Neural cell (in vitro differentiated cells): ENCODE results near the gene TRIO. TPM values are rescaled to one million over a fixed set of nuclear protein-coding genes. Genes with fewer than 3 reads are reported as not detected.

Source experiments
- H2AFZ ChIP-seq: fragments of 200-600, 300-800 bp; sonication (generic), shearing (Covaris generic); 2 replicates; pipeline ENCODE4 v1.6.0; 2014; ENCODE audit warnings: low read depth, mild to moderate bottlenecking, antibody characterized with exemption, low read length, moderate library complexity
- H3F3A ChIP-seq: fragments of 200-600 bp; shearing (Covaris generic); 2 replicates; pipeline ENCODE4 v1.6.1; 2016; ENCODE audit warnings: mild to moderate bottlenecking, moderate library complexity, mixed read lengths, antibody characterized with exemption, low read length; ENCODE audit not compliant: insufficient read depth, poor library complexity, severe bottlenecking
- H3K27ac ChIP-seq: fragments of 200-600, 300-800 bp; sonication (generic), shearing (Covaris generic); 2 replicates; pipeline ENCODE4 v1.5.1; 2014; ENCODE audit warnings: mild to moderate bottlenecking, low read length, moderate library complexity
- H3K27me3 ChIP-seq: fragments of 300-800, 200-600 bp; sonication (generic), shearing (Covaris generic); 2 replicates; pipeline ENCODE4 v1.6.0; 2014; ENCODE audit warnings: mild to moderate bottlenecking, low read depth, low read length, moderate library complexity; ENCODE audit not compliant: insufficient read depth
- H3K36me3 ChIP-seq: fragments of 300-800, 200-600 bp; sonication (generic), shearing (Covaris generic); 2 replicates; pipeline ENCODE4 v1.5.1; 2014; ENCODE audit warnings: mild to moderate bottlenecking, antibody characterized with exemption, low read length, moderate library complexity; ENCODE audit not compliant: insufficient read depth
- H3K4me2 ChIP-seq: fragments of 300-800, 200-600 bp; sonication (generic), shearing (Covaris generic); 2 replicates; pipeline ENCODE4 v1.6.0; 2014; ENCODE audit warnings: mild to moderate bottlenecking, low read length
- H3K4me3 ChIP-seq: fragments of 300-800, 200-600 bp; sonication (generic), shearing (Covaris generic); 2 replicates; pipeline ENCODE4 v1.5.1; 2014; ENCODE audit warnings: mild to moderate bottlenecking, low read length, moderate library complexity
- H3K79me2 ChIP-seq: fragments of 200-600 bp; shearing (Covaris generic); replicated peaks from 2 replicates; pipeline ENCODE4 v1.6.0; 2014; ENCODE audit warnings: mild to moderate bottlenecking, low read length, moderate library complexity; ENCODE audit not compliant: insufficient read depth
- H3K9ac ChIP-seq: fragments of 300-800, 200-600 bp; sonication (generic), shearing (Covaris generic); 2 replicates; pipeline ENCODE4 v1.6.1; 2016; ENCODE audit warnings: mild to moderate bottlenecking, low read length, mixed read lengths
- H3K9me2 ChIP-seq: fragments of 200-600 bp; shearing (Covaris generic); 2 replicates; pipeline ENCODE4 v1.6.1; 2016; ENCODE audit warnings: mild to moderate bottlenecking, low read length, mixed read lengths; ENCODE audit not compliant: insufficient read depth
- H3K9me3 ChIP-seq: fragments of 200-600, 300-800 bp; sonication (generic), shearing (Covaris generic); 2 replicates; pipeline ENCODE4 v1.6.1; 2016; ENCODE audit warnings: mild to moderate bottlenecking, mixed run types, low read length, moderate library complexity, mixed read lengths
- H4K20me1 ChIP-seq: fragments of 200-600 bp; shearing (Covaris generic); 2 replicates; pipeline ENCODE4 v1.6.1; 2016; ENCODE audit warnings: mild to moderate bottlenecking, mixed run types; ENCODE audit not compliant: insufficient read depth
- CTCF ChIP-seq: fragments of 450-650 bp; IDR thresholded peaks from 2 replicates; pipeline ENCODE4 v1.5.1; 2014; ENCODE audit warnings: antibody characterized with exemption, mild to moderate bottlenecking, moderate library complexity; ENCODE audit not compliant: poor library complexity, severe bottlenecking
- EP300 ChIP-seq: fragments of 450-650 bp; conservative IDR thresholded peaks from 2 replicates; pipeline ENCODE4 v1.6.1; 2014; ENCODE audit warnings: antibody characterized with exemption, mild to moderate bottlenecking, moderate library complexity; ENCODE audit not compliant: poor library complexity, severe bottlenecking
- EZH2 ChIP-seq: fragments of 200-600, 300-800 bp; shearing (Covaris generic), sonication (generic); IDR thresholded peaks from 2 replicates; pipeline ENCODE4 v1.6.1; 2014; ENCODE audit warnings: antibody characterized with exemption, low read length, borderline replicate concordance, mild to moderate bottlenecking; ENCODE audit not compliant: insufficient read depth, poor library complexity, severe bottlenecking
- MXI1 ChIP-seq: fragments of 450-650 bp; conservative IDR thresholded peaks from 2 replicates; pipeline ENCODE4 v1.6.1; 2014; ENCODE audit warnings: antibody characterized with exemption, mild to moderate bottlenecking; ENCODE audit not compliant: poor library complexity, severe bottlenecking
- POLR2AphosphoS5 ChIP-seq: IDR thresholded peaks from 2 replicates; pipeline ENCODE4 v1.6.1; 2012
- RAD21 ChIP-seq: fragments of 450-650 bp; conservative IDR thresholded peaks from 2 replicates; pipeline ENCODE4 v1.6.1; 2014; ENCODE audit warnings: antibody characterized with exemption, mild to moderate bottlenecking, moderate library complexity
- REST ChIP-seq: IDR thresholded peaks from 2 replicates; pipeline ENCODE4 v1.6.1; 2012; ENCODE audit warnings: borderline replicate concordance
- SMC3 ChIP-seq: fragments of 450-650 bp; conservative IDR thresholded peaks from 2 replicates; pipeline ENCODE4 v1.6.1; 2014; ENCODE audit warnings: antibody characterized with exemption, mild to moderate bottlenecking, moderate library complexity; ENCODE audit not compliant: poor library complexity
- TAF1 ChIP-seq: IDR thresholded peaks from 2 replicates; pipeline ENCODE4 v1.6.1; 2012; ENCODE audit warnings: low read depth
- polyA plus RNA-seq: library from polyadenylated mRNA; depleted of rRNA; stranded (reverse); fragments of >200 nt; gene quantifications from 2 replicates; pipeline ENCODE4 v1.2.3, GENCODE V29; 2014

Gene TRIO
- polyA plus RNA-seq, 1 donor from 2014 or later, result 168 TPM

- Histone ChIP-seq H4K20me1 (no peaks in the 10 kb centered on the region), H3K9me3 (no peaks in the 10 kb centered on the region), H3K27ac (no peak overlapping the region), H2AFZ (no peak overlapping the region), H3K9me2 (no peaks in the 10 kb centered on the region), H3K27me3 (no peaks in the 10 kb centered on the region), H3F3A (no peaks in the 10 kb centered on the region), H3K9ac (no peak overlapping the region), H3K79me2 (no peaks in the 10 kb centered on the region), H3K4me3 (no peak overlapping the region), H3K4me2 (no peak overlapping the region), H3K36me3 (peaks cover 19% of the 10 kb centered on the region)
- TF ChIP-seq CTCF, result no peak
- no peak for TF ChIP-seq SMC3
- TF ChIP-seq REST, result no peak
Measured at GRCh38 chr5:14395411-14395810, 252.3 kb downstream of the TRIO start.

- H3K4me2 ChIP-seq, result no peak overlapping the region
- no peak overlapping the region for H2AFZ ChIP-seq
- no peaks in the 10 kb centered on the region for H3K9me2 ChIP-seq
- TF ChIP-seq RAD21 (no peak), MXI1 (no peak), REST (no peak), EZH2 (no peak), EP300 (no peak), TAF1 (no peak), POLR2AphosphoS5 (no peak), CTCF (no peak), SMC3 (no peak)
- H3K36me3 ChIP-seq, result peaks cover 19% of the 10 kb centered on the region
- H4K20me1 ChIP-seq, result no peaks in the 10 kb centered on the region
- H3K9ac ChIP-seq, result no peak overlapping the region
- no peak overlapping the region for H3K4me3 ChIP-seq
- H3F3A ChIP-seq, result no peaks in the 10 kb centered on the region
- H3K27ac ChIP-seq, result no peak overlapping the region
- H3K79me2 ChIP-seq, result no peaks in the 10 kb centered on the region
- H3K27me3 ChIP-seq, result no peaks in the 10 kb centered on the region
- H3K9me3 ChIP-seq, result no peaks in the 10 kb centered on the region
Measured at GRCh38 chr5:14396066-14396465, 252.9 kb downstream of the TRIO start.
